ENCODE data around the gene GSTA3. TPM values are rescaled to one million over a fixed set of nuclear protein-coding genes. Genes with fewer than 3 reads are reported as not detected.
A peak's percentile ranks its signal among the peaks of the same experiment; 100 is the strongest.
"Not testable (repeated sequence)": the region's sequence is repeated elsewhere in the genome, so short reads cannot be mapped to it uniquely, and the experiment has no call there.

GSTA3 gene
- total RNA-seq, 1 donor from 2014 or later: not detected

- DNase-seq: no peak
These were observed 593 bp upstream of the GSTA3 start for GRCh38 chr6:52910091-52910490.

GRCh38 chr6:52909131-52909530 lies 367 bp downstream of the GSTA3 start:
- DNase-seq: no peak

- DNase-seq: no peak
These were observed 972 bp downstream of the GSTA3 start for GRCh38 chr6:52908526-52908925.

- DNase-seq: peak; percentile 14
These were observed 4.8 kb downstream of the GSTA3 start for GRCh38 chr6:52904562-52905279.

- DNase-seq: no peak
These were observed 9.0 kb downstream of the GSTA3 start for GRCh38 chr6:52900536-52900935.

GRCh38 chr6:52895790-52896189 lies 13.7 kb downstream of the GSTA3 start:
- DNase-seq: not testable (repeated sequence)

GRCh38 chr6:52894285-52894684 lies 15.2 kb downstream of the GSTA3 start:
- no peak for DNase-seq

GRCh38 chr6:52893803-52894202 lies 15.7 kb downstream of the GSTA3 start:
- DNase-seq: no peak

- DNase-seq: no peak
These were observed 16.3 kb downstream of the GSTA3 start for GRCh38 chr6:52893221-52893620.

GRCh38 chr6:52890018-52890417 lies 19.5 kb downstream of the GSTA3 start:
- no peak for DNase-seq

- DNase-seq: no peak
These were observed 21.5 kb downstream of the GSTA3 start for GRCh38 chr6:52887910-52888524.

- peak; percentile 76 for DNase-seq
These were observed 27.3 kb downstream of the GSTA3 start for GRCh38 chr6:52881996-52882841.

- DNase-seq: no peak
These were observed 27.9 kb downstream of the GSTA3 start for GRCh38 chr6:52881662-52881995.

GRCh38 chr6:52877786-52878185 lies 31.7 kb downstream of the GSTA3 start:
- DNase-seq: no peak

- DNase-seq: no peak
These were observed 32.3 kb downstream of the GSTA3 start for GRCh38 chr6:52877168-52877567.

GRCh38 chr6:52876056-52876787 lies 33.3 kb downstream of the GSTA3 start:
- no peak for DNase-seq

GRCh38 chr6:52872031-52872430 lies 37.5 kb downstream of the GSTA3 start:
- DNase-seq: no peak

GRCh38 chr6:52871621-52872020 lies 37.9 kb downstream of the GSTA3 start:
- no peak for DNase-seq

GRCh38 chr6:52870335-52871091 lies 39.0 kb downstream of the GSTA3 start:
- not testable (repeated sequence) for DNase-seq

- not testable (repeated sequence) for DNase-seq
These were observed 40.6 kb downstream of the GSTA3 start for GRCh38 chr6:52868899-52869298.

- DNase-seq: no peak
These were observed 41.3 kb downstream of the GSTA3 start for GRCh38 chr6:52868240-52868639.

GRCh38 chr6:52861151-52861550 lies 48.3 kb downstream of the GSTA3 start:
- not testable (repeated sequence) for DNase-seq
